H1 (cell line): Measurements from ENCODE around the gene ZSCAN5A. TPM values are rescaled to one million over a fixed set of nuclear protein-coding genes. Genes with fewer than 3 reads are reported as not detected.

Experiments used
- HDAC2 ChIP-seq, 2 experiments: fragments of 300-600 bp in 1 of 2; sonication (generic) in 1 of 2; IDR thresholded peaks; 2 replicates each; pipeline ENCODE4 v1.6.1; 2011 to 2012; ENCODE audit warnings: low read depth in 2 of 2, low read length in 2 of 2, mild to moderate bottlenecking in 2 of 2, moderate library complexity in 2 of 2, borderline replicate concordance in 1 of 2, inconsistent platforms in 1 of 2
- JUN ChIP-seq: IDR thresholded peaks from 2 replicates; pipeline ENCODE4 v1.6.1; 2011; ENCODE audit warnings: low read depth, mild to moderate bottlenecking, improper control_type of control experiment, low read length
- KDM4A ChIP-seq: IDR thresholded peaks from one replicate; pipeline ENCODE4 v1.7.1; 2012; ENCODE audit warnings: low read depth, mild to moderate bottlenecking, moderate library complexity, low read length, inconsistent platforms; ENCODE audit not compliant: severe bottlenecking
- NRF1 ChIP-seq: IDR thresholded peaks from 2 replicates; pipeline ENCODE4 v1.6.1; 2011; ENCODE audit warnings: mild to moderate bottlenecking, low read depth, low read length, improper control_type of control experiment
- TAF7 ChIP-seq: optimal IDR thresholded peaks from 2 replicates; pipeline ENCODE3; 2011; ENCODE audit warnings: low read depth, mild to moderate bottlenecking, inconsistent platforms, low read length, moderate library complexity, borderline replicate concordance
- ZNF274 ChIP-seq: IDR thresholded peaks from 2 replicates; pipeline ENCODE4 v1.7.0; 2012; ENCODE audit warnings: low read length, borderline replicate concordance; ENCODE audit errors: extremely low read depth
- polyA plus RNA-seq, 7 experiments: library from polyadenylated mRNA; depleted of rRNA in 3 of 7; stranded (reverse) in 5 of 7; unstranded in 2 of 7; fragments of >200 nt in 5 of 7; fragments of 200-250 nt in 2 of 7; gene quantifications; 1 replicate in 5 of 7; 2 replicates in 1 of 7; 4 replicates in 1 of 7; pipeline versions ENCODE4 v1.2.1 to v1.2.3, GENCODE V29; 2011 to 2013; ENCODE audit warnings: missing spikeins in 2 of 7, mixed read lengths in 2 of 7
- total RNA-seq: library from RNA; stranded (reverse); fragmentation: NEBNext Ultra II Directional; extraction: Animal tissue kit (Norgen Biotek cat#: 25700); gene quantifications from 2 replicates; pipeline ENCODE4 v1.2.1, GENCODE V29; 2021
- TF ChIP-seq, protein P1 (sequence below): IDR thresholded peaks from 2 replicates; pipeline ENCODE4 v1.6.1; 2011; ENCODE audit warnings: low read length, improper control_type of control experiment
- TF ChIP-seq, protein P2 (sequence below): fragments of 300-600 bp; sonication (generic); IDR thresholded peaks from 2 replicates; pipeline ENCODE4 v1.7.1; 2012; ENCODE audit warnings: low read length, moderate library complexity, mild to moderate bottlenecking, inconsistent platforms; ENCODE audit not compliant: insufficient replicate concordance

The ZSCAN5A gene
- total and polyA plus RNA-seq, 2 of the 8 experiments (the other 6 are each of a cell fraction or from before 2014, with no cell fraction given), result 8.6 to 11.0 TPM

DNA sequence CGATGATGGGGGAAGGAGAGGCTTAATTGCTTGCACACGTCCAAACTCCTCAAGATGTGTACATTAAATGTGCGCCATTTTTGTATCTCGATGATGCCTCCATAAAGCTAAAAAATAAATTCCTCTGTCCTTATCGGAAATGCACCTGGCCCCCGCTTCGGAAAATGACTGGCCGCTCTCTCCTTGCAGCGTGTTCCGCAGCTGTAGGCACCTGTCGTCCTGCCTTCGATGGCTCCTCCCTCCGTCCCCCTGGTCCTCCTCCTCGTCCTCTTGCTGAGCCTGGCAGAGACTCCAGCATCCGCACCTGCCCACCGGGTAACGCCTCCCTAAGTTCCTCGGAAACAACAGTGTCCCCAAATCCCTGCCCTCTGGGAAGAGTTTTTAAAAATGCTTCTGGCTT is 137.8 kb downstream of the ZSCAN5A start (continued):
- TF ChIP-seq KDM4A, result no peak
- TF ChIP-seq, protein P1, sequence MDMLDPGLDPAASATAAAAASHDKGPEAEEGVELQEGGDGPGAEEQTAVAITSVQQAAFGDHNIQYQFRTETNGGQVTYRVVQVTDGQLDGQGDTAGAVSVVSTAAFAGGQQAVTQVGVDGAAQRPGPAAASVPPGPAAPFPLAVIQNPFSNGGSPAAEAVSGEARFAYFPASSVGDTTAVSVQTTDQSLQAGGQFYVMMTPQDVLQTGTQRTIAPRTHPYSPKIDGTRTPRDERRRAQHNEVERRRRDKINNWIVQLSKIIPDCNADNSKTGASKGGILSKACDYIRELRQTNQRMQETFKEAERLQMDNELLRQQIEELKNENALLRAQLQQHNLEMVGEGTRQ, result no peak
- TF ChIP-seq HDAC2 (IDR thresholded peaks at IDR 0.05; ENCODE audit: borderline replicate concordance in 1 of 2, low read depth in 2 of 2, low read length in 2 of 2), result no peak
- no peak for TF ChIP-seq ZNF274
- TF ChIP-seq JUN, result no peak
- no peak for TF ChIP-seq NRF1
- no peak for TF ChIP-seq TAF7
- TF ChIP-seq, protein P2, sequence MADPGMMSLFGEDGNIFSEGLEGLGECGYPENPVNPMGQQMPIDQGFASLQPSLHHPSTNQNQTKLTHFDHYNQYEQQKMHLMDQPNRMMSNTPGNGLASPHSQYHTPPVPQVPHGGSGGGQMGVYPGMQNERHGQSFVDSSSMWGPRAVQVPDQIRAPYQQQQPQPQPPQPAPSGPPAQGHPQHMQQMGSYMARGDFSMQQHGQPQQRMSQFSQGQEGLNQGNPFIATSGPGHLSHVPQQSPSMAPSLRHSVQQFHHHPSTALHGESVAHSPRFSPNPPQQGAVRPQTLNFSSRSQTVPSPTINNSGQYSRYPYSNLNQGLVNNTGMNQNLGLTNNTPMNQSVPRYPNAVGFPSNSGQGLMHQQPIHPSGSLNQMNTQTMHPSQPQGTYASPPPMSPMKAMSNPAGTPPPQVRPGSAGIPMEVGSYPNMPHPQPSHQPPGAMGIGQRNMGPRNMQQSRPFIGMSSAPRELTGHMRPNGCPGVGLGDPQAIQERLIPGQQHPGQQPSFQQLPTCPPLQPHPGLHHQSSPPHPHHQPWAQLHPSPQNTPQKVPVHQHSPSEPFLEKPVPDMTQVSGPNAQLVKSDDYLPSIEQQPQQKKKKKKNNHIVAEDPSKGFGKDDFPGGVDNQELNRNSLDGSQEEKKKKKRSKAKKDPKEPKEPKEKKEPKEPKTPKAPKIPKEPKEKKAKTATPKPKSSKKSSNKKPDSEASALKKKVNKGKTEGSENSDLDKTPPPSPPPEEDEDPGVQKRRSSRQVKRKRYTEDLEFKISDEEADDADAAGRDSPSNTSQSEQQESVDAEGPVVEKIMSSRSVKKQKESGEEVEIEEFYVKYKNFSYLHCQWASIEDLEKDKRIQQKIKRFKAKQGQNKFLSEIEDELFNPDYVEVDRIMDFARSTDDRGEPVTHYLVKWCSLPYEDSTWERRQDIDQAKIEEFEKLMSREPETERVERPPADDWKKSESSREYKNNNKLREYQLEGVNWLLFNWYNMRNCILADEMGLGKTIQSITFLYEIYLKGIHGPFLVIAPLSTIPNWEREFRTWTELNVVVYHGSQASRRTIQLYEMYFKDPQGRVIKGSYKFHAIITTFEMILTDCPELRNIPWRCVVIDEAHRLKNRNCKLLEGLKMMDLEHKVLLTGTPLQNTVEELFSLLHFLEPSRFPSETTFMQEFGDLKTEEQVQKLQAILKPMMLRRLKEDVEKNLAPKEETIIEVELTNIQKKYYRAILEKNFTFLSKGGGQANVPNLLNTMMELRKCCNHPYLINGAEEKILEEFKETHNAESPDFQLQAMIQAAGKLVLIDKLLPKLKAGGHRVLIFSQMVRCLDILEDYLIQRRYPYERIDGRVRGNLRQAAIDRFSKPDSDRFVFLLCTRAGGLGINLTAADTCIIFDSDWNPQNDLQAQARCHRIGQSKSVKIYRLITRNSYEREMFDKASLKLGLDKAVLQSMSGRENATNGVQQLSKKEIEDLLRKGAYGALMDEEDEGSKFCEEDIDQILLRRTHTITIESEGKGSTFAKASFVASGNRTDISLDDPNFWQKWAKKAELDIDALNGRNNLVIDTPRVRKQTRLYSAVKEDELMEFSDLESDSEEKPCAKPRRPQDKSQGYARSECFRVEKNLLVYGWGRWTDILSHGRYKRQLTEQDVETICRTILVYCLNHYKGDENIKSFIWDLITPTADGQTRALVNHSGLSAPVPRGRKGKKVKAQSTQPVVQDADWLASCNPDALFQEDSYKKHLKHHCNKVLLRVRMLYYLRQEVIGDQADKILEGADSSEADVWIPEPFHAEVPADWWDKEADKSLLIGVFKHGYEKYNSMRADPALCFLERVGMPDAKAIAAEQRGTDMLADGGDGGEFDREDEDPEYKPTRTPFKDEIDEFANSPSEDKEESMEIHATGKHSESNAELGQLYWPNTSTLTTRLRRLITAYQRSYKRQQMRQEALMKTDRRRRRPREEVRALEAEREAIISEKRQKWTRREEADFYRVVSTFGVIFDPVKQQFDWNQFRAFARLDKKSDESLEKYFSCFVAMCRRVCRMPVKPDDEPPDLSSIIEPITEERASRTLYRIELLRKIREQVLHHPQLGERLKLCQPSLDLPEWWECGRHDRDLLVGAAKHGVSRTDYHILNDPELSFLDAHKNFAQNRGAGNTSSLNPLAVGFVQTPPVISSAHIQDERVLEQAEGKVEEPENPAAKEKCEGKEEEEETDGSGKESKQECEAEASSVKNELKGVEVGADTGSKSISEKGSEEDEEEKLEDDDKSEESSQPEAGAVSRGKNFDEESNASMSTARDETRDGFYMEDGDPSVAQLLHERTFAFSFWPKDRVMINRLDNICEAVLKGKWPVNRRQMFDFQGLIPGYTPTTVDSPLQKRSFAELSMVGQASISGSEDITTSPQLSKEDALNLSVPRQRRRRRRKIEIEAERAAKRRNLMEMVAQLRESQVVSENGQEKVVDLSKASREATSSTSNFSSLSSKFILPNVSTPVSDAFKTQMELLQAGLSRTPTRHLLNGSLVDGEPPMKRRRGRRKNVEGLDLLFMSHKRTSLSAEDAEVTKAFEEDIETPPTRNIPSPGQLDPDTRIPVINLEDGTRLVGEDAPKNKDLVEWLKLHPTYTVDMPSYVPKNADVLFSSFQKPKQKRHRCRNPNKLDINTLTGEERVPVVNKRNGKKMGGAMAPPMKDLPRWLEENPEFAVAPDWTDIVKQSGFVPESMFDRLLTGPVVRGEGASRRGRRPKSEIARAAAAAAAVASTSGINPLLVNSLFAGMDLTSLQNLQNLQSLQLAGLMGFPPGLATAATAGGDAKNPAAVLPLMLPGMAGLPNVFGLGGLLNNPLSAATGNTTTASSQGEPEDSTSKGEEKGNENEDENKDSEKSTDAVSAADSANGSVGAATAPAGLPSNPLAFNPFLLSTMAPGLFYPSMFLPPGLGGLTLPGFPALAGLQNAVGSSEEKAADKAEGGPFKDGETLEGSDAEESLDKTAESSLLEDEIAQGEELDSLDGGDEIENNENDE, result no peak
